ENCODE results near the gene PRR5L. TPM values are rescaled to one million over a fixed set of nuclear protein-coding genes. Genes with fewer than 3 reads are reported as not detected.

The PRR5L gene
- total and polyA plus RNA-seq, 9 of the 15 experiments (the other 6 are each of a cell fraction or from before 2014, with no cell fraction given) = 0.11 to 0.60 (median 0.36) TPM; not detected in 2

DNA sequence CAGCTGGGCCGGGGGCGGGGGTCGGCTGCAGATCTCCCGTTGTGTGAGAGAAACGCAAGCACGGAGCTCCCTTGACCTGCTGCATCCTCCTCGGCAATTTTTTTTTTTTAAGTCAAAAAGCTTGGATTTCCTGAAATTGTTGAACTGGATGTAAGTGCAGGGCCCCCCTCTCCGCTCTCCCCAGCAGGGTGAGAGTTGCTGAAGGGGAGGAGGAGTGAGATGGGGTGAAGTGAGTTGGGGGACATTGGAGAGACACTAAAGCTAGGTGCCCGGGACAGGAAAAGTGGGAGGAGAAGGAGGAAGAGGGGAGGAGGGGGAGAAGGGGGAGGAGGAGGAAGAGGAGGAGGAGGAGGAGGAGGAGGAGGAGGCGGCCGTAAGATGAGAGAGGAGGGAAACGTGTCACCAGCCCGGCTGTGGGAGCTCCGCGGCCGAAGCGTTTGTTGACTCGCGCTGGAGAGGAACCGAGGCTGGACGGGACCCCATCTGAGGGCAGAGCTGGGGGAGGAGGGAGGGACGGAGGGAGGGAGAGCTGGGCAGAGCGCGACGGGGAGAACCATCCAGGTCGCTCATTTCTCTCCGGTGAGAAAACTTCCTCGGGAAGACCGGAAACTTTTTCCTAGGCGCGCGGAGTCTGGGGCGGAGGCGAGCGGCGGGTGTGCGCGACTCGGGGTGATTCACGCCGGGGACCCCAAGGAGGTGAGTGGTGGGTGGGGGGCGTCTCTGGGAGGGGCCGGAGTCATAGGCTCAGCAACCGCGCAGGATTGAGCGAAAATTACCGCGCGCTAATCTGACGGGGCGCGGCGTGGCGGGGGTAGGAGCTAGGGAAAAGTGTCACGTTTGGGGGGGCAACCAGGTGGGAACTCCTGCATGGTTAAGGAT, 80.2 kb downstream of the PRR5L start (continued):
- TF ChIP-seq FUS (optimal IDR thresholded peaks at IDR 0.05; ENCODE audit: low read depth, low read length) (no peak), ELF2 (CRISPR knock-in tag; IDR thresholded peaks at IDR 0.05) (no peak), DDX20 (tag; IDR thresholded peaks at IDR 0.05; ENCODE audit: low read depth) (no peak), RBM34 (IDR thresholded peaks at IDR 0.05; ENCODE audit: borderline replicate concordance, insufficient read depth, low read length) (no peak), BACH1 (tag; IDR thresholded peaks at IDR 0.05) (no peak), ETV5 (CRISPR knock-in tag; IDR thresholded peaks at IDR 0.05; ENCODE audit: low read depth) (no peak), HEY1 (CRISPR knock-in tag; IDR thresholded peaks at IDR 0.05; ENCODE audit: borderline replicate concordance) (no peak), CXXC5 (CRISPR knock-in tag; IDR thresholded peaks at IDR 0.05) (no peak)
- TF ChIP-seq, protein P1, sequence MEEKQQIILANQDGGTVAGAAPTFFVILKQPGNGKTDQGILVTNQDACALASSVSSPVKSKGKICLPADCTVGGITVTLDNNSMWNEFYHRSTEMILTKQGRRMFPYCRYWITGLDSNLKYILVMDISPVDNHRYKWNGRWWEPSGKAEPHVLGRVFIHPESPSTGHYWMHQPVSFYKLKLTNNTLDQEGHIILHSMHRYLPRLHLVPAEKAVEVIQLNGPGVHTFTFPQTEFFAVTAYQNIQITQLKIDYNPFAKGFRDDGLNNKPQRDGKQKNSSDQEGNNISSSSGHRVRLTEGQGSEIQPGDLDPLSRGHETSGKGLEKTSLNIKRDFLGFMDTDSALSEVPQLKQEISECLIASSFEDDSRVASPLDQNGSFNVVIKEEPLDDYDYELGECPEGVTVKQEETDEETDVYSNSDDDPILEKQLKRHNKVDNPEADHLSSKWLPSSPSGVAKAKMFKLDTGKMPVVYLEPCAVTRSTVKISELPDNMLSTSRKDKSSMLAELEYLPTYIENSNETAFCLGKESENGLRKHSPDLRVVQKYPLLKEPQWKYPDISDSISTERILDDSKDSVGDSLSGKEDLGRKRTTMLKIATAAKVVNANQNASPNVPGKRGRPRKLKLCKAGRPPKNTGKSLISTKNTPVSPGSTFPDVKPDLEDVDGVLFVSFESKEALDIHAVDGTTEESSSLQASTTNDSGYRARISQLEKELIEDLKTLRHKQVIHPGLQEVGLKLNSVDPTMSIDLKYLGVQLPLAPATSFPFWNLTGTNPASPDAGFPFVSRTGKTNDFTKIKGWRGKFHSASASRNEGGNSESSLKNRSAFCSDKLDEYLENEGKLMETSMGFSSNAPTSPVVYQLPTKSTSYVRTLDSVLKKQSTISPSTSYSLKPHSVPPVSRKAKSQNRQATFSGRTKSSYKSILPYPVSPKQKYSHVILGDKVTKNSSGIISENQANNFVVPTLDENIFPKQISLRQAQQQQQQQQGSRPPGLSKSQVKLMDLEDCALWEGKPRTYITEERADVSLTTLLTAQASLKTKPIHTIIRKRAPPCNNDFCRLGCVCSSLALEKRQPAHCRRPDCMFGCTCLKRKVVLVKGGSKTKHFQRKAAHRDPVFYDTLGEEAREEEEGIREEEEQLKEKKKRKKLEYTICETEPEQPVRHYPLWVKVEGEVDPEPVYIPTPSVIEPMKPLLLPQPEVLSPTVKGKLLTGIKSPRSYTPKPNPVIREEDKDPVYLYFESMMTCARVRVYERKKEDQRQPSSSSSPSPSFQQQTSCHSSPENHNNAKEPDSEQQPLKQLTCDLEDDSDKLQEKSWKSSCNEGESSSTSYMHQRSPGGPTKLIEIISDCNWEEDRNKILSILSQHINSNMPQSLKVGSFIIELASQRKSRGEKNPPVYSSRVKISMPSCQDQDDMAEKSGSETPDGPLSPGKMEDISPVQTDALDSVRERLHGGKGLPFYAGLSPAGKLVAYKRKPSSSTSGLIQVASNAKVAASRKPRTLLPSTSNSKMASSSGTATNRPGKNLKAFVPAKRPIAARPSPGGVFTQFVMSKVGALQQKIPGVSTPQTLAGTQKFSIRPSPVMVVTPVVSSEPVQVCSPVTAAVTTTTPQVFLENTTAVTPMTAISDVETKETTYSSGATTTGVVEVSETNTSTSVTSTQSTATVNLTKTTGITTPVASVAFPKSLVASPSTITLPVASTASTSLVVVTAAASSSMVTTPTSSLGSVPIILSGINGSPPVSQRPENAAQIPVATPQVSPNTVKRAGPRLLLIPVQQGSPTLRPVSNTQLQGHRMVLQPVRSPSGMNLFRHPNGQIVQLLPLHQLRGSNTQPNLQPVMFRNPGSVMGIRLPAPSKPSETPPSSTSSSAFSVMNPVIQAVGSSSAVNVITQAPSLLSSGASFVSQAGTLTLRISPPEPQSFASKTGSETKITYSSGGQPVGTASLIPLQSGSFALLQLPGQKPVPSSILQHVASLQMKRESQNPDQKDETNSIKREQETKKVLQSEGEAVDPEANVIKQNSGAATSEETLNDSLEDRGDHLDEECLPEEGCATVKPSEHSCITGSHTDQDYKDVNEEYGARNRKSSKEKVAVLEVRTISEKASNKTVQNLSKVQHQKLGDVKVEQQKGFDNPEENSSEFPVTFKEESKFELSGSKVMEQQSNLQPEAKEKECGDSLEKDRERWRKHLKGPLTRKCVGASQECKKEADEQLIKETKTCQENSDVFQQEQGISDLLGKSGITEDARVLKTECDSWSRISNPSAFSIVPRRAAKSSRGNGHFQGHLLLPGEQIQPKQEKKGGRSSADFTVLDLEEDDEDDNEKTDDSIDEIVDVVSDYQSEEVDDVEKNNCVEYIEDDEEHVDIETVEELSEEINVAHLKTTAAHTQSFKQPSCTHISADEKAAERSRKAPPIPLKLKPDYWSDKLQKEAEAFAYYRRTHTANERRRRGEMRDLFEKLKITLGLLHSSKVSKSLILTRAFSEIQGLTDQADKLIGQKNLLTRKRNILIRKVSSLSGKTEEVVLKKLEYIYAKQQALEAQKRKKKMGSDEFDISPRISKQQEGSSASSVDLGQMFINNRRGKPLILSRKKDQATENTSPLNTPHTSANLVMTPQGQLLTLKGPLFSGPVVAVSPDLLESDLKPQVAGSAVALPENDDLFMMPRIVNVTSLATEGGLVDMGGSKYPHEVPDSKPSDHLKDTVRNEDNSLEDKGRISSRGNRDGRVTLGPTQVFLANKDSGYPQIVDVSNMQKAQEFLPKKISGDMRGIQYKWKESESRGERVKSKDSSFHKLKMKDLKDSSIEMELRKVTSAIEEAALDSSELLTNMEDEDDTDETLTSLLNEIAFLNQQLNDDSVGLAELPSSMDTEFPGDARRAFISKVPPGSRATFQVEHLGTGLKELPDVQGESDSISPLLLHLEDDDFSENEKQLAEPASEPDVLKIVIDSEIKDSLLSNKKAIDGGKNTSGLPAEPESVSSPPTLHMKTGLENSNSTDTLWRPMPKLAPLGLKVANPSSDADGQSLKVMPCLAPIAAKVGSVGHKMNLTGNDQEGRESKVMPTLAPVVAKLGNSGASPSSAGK (IDR thresholded peaks at IDR 0.05) = no peak

Data from K562 (cell line).